HG02943 (cell line): Measurements from ENCODE around the gene RIOK2.
"Not testable (repeated sequence)": the region's sequence is repeated elsewhere in the genome, so short reads cannot be mapped to it uniquely, and the experiment has no call there.

Source experiments
- ATAC-seq: cut with Tn5 transposase; IDR thresholded peaks from one replicate; pipeline ENCODE4 v1.9.1; 2021; ENCODE audit warnings: mild to moderate bottlenecking, low read depth, moderate library complexity; ENCODE audit not compliant: unreplicated experiment

Gene RIOK2

DNA sequence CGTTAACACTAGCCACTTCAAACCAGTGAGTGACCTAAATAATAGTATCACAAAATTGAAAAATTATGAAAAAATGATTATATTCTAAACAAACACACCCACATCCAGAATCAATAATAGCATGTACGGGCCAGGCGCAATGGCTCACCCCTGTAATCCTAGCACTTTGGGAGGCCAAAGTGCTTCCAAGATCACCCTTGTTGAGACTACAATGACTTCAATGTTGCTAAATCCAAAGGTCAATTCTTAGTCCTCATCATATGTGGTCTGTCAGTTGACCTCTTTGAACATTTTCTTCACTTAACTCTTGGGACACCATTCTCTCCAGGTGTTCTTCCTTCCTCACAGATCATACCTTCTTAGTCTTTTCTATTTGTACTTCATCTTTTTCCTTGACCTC lies 11.3 kb downstream of the RIOK2 start:
- no peak for ATAC-seq

DNA sequence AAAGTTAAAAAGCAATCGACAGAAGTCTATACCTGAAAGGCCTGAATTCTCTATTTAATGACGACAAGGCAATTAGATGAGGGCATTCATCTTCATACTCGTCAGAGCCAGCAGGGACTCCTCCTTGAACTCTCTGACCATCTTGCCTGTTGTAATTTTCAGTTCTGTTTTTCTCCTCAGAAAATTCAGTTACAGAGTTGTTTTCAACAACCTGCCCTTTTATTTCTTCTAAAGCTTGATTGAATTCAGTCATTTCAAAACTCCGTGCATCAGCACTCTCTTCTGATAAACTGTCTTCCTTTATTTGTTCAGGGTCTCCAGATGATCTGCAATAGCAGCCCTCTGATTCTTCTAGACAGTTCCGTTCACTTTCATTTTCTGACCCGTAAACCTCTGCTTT lies 15.6 kb downstream of the RIOK2 start:
- ATAC-seq = no peak

DNA sequence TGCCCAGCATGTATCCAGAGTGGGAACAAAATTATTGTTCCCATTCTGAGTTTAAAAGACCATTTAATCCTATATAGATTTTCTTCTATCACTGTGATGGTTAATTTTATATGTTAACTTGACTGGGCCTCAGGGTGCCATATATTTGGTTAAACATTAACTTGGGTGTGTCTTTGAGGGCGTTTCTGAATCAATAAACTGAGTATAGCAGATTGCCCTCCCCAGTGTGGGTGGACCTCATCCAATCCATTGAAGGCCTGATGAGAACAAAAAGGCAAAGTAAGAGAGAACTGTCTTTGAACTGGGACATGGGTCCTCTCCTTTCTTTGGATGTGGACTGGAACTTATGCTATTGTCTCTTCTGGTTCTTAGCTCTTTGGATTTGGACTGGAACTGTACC lies 17.3 kb downstream of the RIOK2 start:
- no peak for ATAC-seq

DNA sequence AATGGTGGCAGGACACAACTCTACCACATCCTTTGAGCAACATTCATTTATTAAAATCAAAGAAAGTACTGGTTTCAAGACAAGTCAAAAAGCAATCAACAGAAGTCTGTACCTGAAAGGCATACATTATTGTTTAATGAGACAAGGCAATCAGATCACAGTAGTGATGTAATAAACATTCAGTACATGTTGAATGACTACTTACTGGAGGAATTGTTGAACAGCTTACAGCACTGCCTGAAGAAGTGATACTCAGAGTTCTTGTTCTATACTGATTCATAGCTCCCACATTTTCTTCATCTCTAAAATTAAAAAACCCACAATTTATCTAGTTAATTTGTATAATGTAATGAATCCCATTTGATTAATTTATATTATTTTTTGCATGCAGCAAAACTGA lies 18.2 kb downstream of the RIOK2 start:
- no peak for ATAC-seq

DNA sequence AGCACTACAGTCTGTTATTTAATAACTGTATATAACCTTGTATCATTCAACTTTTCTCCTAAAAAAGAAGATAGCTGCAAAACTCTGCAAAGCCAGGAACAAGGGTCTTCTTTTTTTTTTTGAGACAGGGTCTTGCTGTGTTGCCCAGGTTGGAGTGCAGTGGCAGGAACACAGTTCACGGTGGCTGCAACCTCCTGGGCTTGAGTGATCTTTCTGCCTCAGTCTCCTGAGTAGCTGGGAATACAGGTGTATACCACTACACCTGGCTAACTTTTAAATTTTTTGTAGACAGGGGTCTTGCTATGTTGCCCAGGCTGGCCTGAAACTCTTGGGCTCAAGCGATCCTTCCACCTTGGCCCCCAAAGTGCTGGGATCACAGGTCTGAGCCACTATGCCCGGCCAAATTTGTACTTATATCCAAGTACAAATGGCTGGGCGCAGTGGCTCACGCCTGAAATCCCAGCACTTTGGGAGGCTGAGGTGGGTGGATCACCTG lies 19.2 kb downstream of the RIOK2 start:
- ATAC-seq = no peak

DNA sequence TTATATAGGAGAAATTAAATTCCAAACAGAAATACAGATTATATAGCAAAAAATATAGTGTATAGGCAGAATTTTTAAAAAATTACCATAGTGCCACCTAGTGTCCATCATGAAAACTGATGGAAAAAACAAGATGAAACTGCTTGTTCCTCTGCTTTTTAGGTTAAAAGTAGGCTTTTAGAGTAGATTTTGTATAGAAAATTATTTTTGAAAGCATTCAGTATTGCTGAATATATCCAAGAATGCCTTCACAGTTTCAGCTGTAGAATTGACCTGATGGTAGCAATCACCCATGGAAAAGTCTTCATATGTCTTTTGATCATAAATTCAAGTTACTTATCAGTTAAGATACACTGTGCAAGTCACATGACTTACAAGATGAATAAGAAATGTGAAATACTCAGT lies 19.7 kb downstream of the RIOK2 start:
- no peak for ATAC-seq

DNA sequence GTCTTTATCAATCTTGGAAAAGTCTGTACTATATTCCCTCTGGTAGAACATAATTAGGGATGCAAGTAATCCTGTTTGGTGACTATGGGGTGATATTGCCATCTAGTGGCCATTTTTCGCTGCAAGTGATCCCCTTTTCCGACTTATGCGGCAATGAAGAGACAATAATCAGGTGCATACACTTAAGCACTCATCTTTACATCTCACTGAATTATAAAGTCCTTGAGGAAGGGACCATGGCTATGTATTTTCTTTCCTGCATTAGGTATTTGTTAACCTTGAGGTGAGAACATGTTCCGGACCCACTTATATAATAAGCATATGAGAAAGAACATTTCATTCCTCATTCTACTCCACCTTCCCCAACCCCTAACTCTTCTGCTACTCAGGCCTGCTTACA lies 21.0 kb downstream of the RIOK2 start:
- ATAC-seq = no peak

DNA sequence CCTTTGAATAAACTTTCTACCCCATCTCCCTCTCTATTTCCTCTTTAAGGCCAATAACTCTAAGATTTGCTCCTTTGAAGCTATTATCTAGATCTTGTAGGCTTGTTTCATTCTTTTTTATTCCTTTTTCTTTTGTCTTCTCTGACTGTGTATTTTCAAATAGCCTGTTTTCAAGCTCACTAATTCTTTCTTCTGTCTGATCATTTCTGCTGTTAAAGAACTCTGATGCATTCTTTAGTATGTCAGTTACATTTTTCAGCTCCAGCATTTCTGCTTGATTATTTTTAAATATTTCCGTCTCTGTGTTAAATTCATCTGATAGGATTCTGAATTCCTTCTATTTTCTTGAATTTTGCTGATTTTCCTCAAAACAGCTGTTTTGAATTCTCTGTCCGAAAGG lies 25.4 kb downstream of the RIOK2 start:
- no peak for ATAC-seq

DNA sequence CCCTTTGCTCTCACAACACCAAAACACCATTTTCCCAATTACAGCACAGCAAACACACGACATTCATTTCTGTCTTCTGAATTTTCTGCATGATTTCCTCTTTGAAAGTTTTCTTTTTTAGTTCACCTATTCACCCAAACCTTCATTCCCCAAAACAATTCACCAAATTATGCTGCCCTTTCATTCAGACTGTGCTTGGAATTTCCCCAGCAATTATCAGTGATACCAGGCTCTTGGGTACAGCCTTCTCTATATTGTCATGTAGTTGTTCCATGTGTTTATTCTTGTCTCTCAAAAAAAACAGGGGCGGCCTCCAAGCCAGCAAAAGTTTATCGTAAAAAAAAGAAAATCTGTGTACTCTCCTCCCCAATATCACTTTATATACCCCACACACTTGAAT lies 31.7 kb downstream of the RIOK2 start:
- no peak for ATAC-seq

DNA sequence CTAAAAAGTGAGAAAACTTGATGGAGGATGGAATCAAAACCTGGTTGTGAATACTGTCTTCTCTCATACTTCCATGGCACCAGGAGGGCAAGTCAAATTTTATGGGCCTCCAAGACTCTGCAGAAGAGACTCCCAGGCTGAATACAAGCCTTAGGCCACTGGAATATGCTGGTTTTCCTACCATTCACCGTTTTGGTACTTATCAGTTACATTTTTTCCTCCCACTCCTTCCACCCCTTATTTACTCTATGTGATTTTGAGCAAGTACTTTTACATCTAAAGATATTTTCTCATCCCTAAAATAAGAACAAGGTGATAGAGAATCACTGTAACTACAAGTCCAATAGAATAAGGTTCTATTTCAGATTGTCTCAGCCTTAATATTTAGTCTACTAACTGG lies 32.6 kb downstream of the RIOK2 start:
- ATAC-seq = no peak

DNA sequence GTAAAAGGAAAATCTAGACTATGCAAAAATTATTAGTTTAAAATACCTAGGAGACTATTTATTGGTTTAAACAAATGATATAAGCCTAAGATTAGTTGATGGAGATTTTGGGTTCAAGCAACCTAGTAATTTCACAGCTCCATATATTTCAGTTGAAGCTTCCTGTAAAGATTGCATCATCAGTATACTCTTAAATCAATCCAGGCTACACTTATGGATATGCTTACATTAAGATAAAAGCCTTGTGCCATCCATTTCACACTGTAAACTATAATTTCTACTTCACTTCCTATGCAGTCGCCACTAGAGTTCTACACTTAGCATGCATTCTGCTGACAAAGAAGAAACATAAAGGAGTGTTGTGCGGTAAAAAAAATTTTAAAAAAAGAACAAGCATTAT lies 33.3 kb downstream of the RIOK2 start:
- ATAC-seq = no peak

DNA sequence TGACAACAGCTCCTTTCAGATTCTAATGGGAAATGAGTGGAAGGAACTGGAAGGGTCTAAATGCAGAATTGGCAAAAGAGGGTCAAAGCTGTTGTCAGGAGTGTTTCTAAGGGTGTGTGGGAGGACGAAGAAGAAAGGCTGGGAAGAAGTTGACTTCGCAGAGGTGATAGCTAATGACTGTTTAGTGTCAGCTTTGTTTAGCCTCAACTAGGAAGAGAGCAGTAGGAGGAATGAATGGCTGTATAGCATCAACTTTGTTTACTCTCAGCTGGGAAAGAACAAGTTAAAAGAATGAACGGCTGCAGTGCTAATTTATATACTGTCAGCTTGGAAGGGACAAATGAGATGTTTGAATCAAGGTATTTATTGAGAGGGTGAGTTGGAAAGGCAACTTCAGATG lies 34.8 kb downstream of the RIOK2 start:
- no peak for ATAC-seq

DNA sequence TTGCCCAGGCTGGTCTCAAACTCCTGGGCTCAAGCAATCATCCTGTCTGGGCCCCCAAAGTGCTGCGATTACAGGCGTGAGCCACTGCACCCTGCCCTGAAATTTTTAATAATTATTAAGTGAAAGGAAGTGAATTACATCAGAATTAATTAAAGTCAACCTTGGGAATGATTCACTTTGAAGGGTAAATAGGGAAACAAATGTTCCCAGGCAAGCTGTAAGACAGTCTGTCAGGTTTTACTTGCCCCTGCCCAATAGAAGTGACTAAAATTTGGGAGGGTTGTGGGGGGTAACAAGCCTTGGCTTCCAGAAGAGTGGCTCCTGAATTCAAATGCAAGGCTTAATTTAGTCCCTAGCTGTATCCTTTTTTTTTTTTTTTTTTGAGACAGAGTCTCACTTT lies 39.3 kb downstream of the RIOK2 start:
- no peak for ATAC-seq

DNA sequence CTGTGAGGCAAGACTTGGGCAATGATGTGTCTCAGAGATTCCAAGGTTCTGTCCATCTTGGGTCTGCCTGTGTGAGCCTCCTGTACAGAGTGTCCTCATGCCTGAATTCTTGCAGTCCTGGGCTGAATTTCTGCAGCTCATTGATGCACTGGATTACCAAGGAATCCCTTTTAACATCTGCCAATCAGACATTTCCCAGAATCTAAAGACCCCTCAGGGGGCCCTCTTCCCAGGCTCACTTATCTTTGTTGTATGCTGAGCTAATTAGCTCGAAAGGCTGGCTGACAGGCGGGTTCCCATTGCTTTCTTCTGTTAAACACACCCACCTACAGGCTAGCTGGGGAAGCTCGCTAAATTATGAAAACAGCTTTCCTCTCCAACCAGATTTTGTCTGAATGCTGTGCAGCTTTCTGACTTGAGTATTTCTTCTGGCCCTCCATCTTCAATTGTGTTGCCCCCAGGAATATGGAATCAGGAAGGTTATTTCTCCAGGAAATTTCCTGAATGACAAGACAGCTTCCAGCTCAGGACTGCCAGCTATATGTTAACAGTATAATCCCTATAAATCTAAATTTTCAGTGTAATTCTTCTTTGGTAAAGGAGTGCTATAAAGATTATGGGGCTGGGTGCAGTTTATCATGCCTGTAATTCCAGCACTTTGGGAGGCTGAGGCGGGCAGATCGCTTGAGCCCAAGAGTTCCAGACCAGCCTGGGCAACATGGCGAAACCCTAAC lies 40.4 kb downstream of the RIOK2 start, which contains the start of gene LIX1:
Gene LIX1 (minus strand): TSS at position 91 of the 734 bp plus-strand sequence. CDS start 35 bp downstream, at position 56.
- ATAC-seq = peak; percentile 92

DNA sequence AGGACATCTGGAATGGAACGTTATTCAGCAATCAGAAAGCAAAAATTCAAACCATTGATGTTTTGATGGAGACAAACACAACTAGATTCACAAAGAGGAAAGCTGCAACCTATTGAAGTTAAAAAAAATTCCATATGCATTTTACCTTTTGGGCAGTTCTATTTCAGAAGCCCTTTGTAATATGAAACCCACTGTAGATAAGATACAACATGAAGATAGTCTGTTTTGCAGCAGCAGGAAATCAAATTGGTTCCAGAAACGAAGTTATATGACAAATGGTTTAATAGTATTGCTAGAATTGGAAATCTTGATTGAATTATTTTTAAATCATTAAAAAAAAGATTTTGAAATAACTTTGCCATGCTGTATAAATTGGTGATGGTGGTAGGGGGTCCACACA lies 41.5 kb downstream of the RIOK2 start:
- ATAC-seq = no peak

DNA sequence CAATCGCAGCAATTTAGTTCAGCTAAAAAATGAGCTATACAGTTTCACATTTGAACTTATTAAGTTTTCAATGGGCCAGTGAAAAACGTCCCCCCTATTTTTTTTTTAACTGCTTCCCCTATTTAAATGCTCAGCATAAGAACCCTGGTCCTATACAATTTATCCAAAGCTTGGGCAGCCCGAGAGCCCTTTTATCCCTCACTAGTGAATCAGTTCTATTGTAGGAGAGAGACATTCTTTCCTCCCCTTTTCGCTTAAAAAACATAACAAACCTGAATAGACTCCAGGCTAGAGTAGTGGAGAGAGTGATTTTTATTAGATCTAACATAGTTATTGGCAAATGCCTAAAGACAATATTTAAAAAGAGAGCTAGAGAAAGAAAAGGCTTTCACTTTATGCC lies 42.0 kb downstream of the RIOK2 start:
- no peak for ATAC-seq

DNA sequence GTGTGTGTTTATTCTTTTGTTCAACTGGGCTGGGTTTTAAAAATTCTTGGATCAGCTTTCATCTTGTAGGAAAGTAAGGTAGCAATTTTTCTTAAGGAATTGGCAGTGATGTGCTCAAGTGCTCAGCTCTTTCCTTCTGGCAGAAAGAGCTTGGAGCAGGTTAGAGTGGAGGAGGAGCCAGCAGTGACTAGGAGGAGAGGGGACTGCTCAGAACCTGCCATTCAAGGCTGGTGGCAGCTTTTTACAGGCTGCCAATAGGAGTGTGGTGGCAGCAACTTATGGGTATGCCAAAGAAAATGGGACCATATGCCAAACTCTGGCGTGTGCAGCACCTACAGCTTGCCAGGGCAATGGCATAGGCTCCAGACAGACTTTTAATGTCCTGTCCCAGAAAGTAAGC lies 42.8 kb downstream of the RIOK2 start:
- not testable (repeated sequence) for ATAC-seq

DNA sequence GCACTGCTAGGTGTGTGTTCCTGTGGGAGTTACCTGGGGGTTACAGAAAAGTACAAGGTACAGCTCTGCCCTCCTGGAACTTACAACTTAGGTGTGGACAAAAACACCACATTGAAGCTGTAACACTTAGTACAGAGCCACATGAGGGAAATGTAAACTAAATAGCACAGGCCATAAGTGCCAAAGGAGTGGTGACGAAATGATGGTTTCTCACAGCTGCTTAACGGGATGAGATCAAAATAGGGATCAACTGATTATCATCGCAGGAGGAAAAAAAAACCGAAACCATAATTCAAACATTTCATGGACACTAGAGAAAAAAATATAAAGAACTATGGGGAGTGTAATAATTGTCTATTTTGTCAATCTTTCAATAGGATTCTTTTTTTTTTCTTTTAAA lies 46.6 kb downstream of the RIOK2 start:
- ATAC-seq = no peak

DNA sequence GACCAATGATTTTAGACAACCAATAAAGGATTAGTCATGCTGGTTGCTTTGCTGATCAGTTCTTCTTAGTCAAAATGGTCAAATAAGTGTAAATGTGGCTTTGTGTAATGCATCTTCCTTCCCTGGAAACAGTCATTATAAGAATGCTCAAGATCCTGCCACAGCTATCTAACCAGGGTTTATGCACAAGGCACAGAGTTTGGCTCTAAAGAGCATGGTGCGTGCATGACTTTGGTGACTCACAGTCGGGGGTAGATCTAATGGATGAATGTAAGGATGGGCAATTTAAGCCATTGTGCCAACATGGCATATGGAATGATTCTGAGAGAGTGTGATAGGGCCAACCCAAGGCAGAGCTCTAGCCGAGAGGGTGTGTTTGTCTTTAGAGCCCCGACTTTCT lies 47.2 kb downstream of the RIOK2 start:
- no peak for ATAC-seq

DNA sequence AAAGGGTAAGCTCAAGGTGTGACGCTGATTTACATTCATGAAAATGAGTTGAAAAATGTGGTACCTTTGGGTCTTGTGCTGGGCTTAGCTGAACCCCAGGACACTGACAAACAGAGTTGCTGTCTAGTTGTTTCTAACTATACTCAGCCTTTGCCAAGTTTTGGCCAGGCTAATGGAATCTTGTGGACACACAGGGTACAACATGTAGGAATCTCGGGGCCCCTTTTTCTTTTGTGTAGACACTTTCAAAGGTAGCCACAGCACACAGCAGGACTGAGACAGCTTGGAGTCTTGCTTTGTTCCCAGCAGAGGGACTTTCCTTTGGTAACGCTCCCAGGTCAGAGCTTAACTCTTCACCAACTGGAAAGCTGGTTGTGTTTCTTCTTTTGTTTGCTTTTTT lies 48.4 kb downstream of the RIOK2 start:
- ATAC-seq = no peak

DNA sequence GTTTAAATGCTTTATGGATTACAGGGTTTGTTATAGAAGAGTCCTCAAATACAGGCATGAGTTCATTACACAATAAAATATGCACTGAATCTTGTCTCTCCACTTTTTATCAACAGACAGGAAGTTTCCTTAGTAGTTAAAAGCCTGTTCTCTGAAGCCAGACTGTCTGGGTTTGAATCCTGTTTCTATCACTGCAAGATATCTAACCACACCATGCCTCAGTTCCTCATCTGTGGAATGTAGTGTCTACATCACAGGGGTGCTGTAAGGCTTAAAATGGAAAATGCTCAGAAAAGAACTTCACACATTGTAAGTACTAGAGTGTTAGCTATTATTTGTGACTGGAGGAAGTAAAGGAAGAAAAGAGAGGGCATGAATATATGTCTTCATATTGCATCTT lies 49.9 kb downstream of the RIOK2 start:
- ATAC-seq = no peak

DNA sequence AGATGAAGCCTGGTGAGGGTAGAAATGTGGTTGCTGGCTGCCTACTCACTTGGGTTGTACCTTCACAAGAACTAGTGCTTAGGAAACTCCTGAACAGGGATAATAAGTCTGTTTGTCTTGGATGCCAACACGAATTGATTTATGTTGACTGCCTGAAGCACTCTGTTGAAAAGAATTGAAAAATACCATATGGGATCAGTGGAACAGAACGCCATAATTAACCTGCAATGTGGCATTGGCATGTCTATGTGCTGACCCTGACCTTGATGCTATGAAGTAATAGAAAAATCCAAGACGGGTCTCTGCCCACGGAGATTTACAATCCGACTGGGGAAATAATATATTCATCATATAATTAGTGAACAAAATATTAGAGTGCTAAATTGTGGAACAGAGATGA lies 51.1 kb downstream of the RIOK2 start:
- no peak for ATAC-seq
